ENCODE data around the gene CARNS1. TPM values are rescaled to one million over a fixed set of nuclear protein-coding genes. Genes with fewer than 3 reads are reported as not detected.
A peak's percentile ranks its signal among the peaks of the same experiment; 100 is the strongest.

CARNS1 gene
- total RNA-seq, 4 donors from 2014 or later: 0.09 to 0.76 (median 0.25) TPM

DNA sequence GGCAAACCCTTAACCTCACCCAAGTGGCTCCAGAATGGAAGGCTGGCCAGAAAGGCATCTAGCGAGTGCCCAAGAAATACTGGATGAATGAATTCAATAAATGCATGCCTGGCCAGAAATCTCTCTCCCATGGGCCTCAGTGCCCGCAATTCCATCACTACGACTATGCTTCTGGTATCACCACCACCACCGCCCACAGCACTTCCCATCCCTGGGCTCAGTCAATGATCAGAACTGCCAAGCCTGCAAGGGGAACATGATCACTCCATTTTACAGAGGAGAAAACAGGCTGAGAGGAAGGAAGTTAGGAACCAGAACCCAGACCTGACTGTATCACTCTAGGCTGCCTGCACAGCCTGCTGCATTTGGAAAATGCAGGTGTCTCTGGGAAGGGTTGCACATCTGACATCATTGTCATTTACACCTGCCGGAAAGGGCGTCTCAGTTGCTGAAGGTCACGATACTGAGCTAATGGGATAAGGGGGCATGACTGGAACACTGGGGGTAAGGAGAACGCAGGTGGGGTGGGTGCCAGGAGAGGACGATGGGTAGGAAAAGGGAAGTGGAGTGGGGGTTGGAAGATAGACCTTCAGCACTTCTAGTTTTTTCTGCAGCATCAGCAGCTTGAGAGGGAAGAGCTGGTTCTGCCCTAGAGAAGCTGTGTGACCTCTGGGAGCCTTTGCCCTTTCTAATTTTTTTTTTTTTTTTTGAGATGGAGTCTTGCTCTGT lies 33.8 kb downstream of the CARNS1 start:
- intact Hi-C loops (cut with DNase I): no loop called here
- WGBS, 2 donors: 54 to 62% methylated on average over 7 to 9 of the region's 9 CpGs
- DNase-seq: no peak
- TF ChIP-seq POLR2A (IDR thresholded peaks at IDR 0.05): no peak
- TF ChIP-seq, protein P1, sequence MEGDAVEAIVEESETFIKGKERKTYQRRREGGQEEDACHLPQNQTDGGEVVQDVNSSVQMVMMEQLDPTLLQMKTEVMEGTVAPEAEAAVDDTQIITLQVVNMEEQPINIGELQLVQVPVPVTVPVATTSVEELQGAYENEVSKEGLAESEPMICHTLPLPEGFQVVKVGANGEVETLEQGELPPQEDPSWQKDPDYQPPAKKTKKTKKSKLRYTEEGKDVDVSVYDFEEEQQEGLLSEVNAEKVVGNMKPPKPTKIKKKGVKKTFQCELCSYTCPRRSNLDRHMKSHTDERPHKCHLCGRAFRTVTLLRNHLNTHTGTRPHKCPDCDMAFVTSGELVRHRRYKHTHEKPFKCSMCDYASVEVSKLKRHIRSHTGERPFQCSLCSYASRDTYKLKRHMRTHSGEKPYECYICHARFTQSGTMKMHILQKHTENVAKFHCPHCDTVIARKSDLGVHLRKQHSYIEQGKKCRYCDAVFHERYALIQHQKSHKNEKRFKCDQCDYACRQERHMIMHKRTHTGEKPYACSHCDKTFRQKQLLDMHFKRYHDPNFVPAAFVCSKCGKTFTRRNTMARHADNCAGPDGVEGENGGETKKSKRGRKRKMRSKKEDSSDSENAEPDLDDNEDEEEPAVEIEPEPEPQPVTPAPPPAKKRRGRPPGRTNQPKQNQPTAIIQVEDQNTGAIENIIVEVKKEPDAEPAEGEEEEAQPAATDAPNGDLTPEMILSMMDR (IDR thresholded peaks at IDR 0.05): no peak
- Histone ChIP-seq H3K4me3 (no peak overlapping the region), H3K9me3 (no peaks in the 10 kb centered on the region), H3K27me3 (no peaks in the 10 kb centered on the region), H3K36me3 (no peaks in the 10 kb centered on the region), H3K4me1 (peaks cover under 1 to 30% (median 7%) of the 10 kb centered on the region in 3 donors), H3K27ac (no peak overlapping the region)

DNA sequence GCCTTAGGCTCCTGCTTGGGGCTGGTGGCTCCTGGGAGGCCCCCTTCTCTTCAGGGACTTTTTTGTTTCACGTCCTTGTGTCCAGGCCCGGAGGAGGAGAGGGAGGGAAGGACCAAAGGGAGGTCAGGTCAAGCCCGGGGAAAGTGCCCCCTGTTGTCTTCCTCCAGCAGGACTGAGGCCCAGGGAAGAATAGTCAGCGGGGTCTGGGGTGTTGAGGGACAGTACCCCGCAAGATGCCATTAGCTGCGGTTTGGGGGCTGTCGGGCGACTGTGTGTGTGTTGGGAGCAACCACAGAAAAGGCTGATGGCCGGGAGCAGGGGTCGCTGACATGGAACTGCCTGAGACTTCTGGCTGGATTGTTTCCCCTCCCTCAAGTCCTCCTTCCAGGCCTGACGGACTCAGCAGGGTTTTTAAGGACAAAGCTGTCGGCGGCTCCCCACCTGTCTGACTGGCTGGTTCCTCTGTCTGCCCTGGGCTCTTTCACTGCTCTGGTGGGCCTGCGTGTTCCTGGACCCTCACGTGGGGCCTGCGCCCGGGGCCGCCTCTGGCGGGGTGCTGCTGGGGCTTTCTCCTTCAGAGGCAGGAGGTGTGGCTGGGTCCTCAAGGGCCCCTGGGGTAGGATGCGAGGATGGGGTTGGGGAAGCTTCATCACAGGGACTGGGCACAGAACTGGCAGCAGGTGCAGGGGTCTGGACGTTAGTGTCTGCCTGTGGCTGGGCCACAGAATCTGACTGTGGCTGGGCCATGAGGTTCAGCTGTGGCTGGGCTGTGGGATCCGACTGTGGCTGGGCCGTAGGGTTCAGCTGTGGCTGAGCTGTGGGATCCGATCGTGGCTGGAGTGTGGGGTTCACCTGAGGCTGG lies 35.5 kb downstream of the CARNS1 start:
- peaks cover 0 to 17% (median 0%) of the 10 kb centered on the region in 3 donors for H3K4me1 ChIP-seq
- WGBS, 2 donors: 87 to 98% methylated on average over 7 to 12 of the region's 25 CpGs
- no peaks in the 10 kb centered on the region for H3K27me3 ChIP-seq
- H3K36me3 ChIP-seq: no peaks in the 10 kb centered on the region
- H3K27ac ChIP-seq: no peak overlapping the region
- H3K4me3 ChIP-seq: no peak overlapping the region
- no peaks in the 10 kb centered on the region for H3K9me3 ChIP-seq
- TF ChIP-seq, protein P1 (IDR thresholded peaks at IDR 0.05): no peak
- no peak for TF ChIP-seq POLR2A (IDR thresholded peaks at IDR 0.05)
- intact Hi-C loops (cut with DNase I): no loop called here
- DNase-seq: no peak

GRCh38 chr11:67451658-67451976 lies 36.1 kb downstream of the CARNS1 start:
- intact Hi-C loops (cut with DNase I): no loop called here
- Histone ChIP-seq H3K27me3 (no peaks in the 10 kb centered on the region), H3K27ac (peak overlapping the region in 2 of 4 donors; percentile 54 to 67), H3K4me1 (peaks cover 0 to 17% (median 0%) of the 10 kb centered on the region in 3 donors), H3K9me3 (no peaks in the 10 kb centered on the region), H3K36me3 (no peaks in the 10 kb centered on the region), H3K4me3 (no peak overlapping the region)
- no peak for TF ChIP-seq POLR2A (IDR thresholded peaks at IDR 0.05)
- TF ChIP-seq, protein P1 (IDR thresholded peaks at IDR 0.05): no peak
- WGBS, 2 donors: 81 to 100% methylated on average over 3 to 4 of the region's 14 CpGs
- DNase-seq: no peak

- H3K36me3 ChIP-seq: no peaks in the 10 kb centered on the region
- no peak for TF ChIP-seq POLR2A (IDR thresholded peaks at IDR 0.05)
- TF ChIP-seq, protein P1 (IDR thresholded peaks at IDR 0.05): no peak
- H3K4me1 ChIP-seq: peaks cover 0 to 17% (median 0%) of the 10 kb centered on the region in 3 donors
- no peaks in the 10 kb centered on the region for H3K27me3 ChIP-seq
- 76 to 92% methylated on average over 6 to 23 of the region's 33 CpGs for WGBS, 2 donors
- intact Hi-C loops (cut with DNase I): no loop called here
- no peak for DNase-seq
- peak within 1 kb of the TSS in 1 of 4 donors; percentile 31 for H3K4me3 ChIP-seq
- peak within 1 kb of the TSS in 2 of 4 donors; percentile 54 to 67 for H3K27ac ChIP-seq
- H3K9me3 ChIP-seq: no peaks in the 10 kb centered on the region
These were observed 36.9 kb downstream of the CARNS1 start, which contains the start of gene GPR152 for GRCh38 chr11:67452141-67452952. TSS of gene GPR152 (minus strand) at chr11:67452729. CDS start at chr11:67452724, 5 bp downstream.

All from esophagus squamous epithelium (tissue), 5 donors.